NCI-H146 treated with DMSO at 0.1 percent for 48 hours (cell line): ENCODE results near the gene NEURL3.
"Not testable (repeated sequence)": the region's sequence is repeated elsewhere in the genome, so short reads cannot be mapped to it uniquely, and the experiment has no call there.

ENCODE experiments used
- DNase-seq: peaks from one replicate; lab custom pipeline; 2025; ENCODE audit not compliant: unreplicated experiment; lab: John Stamatoyannopoulos, UW

NEURL3 gene

GRCh38 chr2:96508521-96509113, 3.5 kb upstream of the NEURL3 start:
- DNase-seq, result no peak

- DNase-seq, result no peak
Observed at GRCh38 chr2:96507957-96508520, 2.9 kb upstream of the NEURL3 start.

DNA sequence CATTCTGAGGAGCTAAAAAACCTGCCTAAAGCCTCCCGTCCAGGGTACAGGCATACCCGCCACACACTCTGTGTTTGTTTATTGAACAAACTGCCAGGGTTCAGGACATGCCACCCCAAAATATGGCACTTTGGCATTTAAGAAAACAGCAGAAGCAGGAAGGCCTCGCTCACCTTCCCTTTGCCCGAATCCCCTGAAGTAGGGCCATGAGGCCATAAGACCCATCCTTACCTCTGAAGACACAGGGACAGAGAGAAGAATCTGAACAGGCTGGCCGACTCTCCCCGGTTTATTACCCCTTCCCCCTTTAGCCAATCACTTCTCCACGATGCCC, 1.7 kb upstream of the NEURL3 start:
- DNase-seq, result no peak

- DNase-seq, result no peak
Observed at GRCh38 chr2:96506016-96506906, 1.1 kb upstream of the NEURL3 start.

- DNase-seq, result no peak
Observed at GRCh38 chr2:96503637-96504243, 1.4 kb downstream of the NEURL3 start.

GRCh38 chr2:96502891-96503636, 2.1 kb downstream of the NEURL3 start:
- DNase-seq, result no peak

DNA sequence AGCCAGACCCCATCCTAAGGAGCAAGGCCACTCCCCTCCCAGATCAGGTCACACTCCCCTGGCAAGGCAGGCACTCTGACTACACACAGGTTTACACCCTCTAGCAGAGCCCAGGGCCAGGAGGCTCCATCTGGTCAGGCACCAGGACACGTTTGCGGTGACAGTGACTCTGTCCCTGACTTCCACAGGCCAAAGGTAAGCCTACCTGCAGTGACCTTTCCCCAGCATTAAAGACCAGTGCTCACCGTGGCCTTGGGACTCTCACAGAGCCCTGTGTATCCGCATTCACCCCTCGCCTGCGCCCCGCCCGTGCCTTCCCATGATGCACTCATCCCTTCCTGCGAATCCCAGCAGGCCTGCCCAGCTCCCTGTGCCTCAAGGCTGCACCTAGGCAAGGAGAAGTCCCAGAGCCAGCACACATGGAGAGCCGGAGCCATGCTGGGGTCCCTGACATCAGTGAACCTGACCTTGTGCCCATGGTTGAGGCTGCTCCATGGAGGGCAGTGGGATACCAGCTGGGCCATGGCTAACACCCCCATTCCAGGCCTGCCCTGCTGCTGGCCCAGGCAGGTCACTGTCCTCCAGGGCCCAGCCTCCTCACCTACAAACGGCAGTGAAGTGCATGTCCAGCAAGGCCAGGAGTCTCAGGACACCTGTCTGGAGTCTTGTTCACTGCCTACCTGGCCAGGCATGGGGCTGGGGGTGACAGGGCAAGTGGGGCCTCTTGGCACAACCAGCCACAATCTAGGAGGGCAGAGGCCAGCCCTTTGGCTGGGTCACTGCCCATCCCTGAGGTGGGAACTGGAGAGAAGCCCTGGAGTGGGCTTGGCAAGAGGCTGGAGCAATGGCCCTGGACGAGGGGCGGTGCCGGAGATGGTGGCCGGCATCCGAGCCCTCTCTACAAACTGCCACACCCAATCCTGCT, 3.0 kb downstream of the NEURL3 start:
- DNase-seq, result no peak

GRCh38 chr2:96501471-96501874, 3.7 kb downstream of the NEURL3 start:
- DNase-seq, result no peak

DNA sequence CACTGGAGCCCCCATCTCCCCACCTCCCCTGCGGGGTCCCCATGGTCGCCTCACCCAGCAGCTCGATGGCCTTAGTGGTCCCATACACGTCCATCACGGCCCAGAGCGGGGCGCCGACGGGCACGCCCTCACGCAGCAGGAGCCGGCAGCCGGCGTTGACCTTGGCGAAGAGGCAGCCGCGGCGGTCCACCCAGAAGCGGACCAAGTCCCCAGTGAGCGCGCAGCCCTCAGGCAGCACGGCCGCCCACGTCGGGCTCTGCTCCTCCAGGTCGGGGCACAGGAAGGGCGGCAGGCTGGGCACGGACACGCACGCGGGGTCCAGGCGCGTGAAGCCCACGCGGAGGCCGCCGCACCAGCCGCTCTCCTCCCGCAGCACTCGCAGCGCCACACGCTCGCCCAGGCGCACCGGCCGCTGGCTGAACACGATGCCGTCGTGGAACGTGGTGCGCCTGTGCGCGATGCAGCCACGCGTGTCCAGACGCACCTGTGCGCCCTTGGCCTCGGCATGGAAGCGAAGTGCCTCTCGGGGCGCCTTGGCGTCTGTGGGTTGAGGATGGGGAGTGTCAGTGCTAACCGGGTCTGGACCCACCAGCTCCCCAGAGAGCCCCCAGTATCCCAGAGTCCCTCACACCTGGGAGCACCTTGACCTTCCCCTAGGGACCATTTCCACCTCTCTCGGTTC, 4.6 kb downstream of the NEURL3 start:
- no peak for DNase-seq

- no peak for DNase-seq
Observed at GRCh38 chr2:96499061-96499960, 5.8 kb downstream of the NEURL3 start.

- DNase-seq, result not testable (repeated sequence)
Observed at GRCh38 chr2:96498611-96499010, 6.5 kb downstream of the NEURL3 start.

GRCh38 chr2:96498021-96498431, 7.1 kb downstream of the NEURL3 start:
- DNase-seq, result no peak

DNA sequence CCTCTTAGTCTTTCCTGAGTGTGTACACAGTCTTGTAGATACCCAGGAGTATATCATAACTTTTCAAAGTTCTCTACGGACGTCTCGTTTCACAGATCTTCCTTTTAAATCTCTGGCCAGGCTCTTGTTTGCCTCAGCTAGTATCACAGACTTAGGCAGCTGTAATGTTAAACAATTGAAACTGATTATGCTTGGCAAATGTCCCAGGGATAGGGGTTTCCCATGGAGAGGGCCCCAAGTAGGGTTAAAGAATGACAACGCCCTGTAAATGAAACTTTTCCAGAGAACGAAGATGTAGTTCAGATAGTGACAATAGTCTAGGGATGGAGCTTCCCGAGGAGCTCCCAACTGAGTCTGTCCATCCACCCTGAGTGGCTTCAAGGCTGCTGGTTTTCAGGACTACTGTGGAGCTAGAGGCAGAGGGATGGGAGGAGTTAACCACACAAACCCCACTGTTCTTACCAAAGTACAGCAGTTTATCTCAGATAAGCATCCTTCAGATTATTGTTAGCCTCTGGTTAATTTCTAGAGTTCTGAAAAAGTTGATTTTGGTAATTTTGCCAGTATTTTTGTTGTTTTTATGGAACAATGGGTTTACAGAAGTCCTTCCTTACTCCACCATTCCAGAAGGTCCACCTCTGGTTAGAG, 9.1 kb downstream of the NEURL3 start:
- DNase-seq, result no peak

- DNase-seq, result no peak
Observed at GRCh38 chr2:96494188-96494587, 11.0 kb downstream of the NEURL3 start.

DNA sequence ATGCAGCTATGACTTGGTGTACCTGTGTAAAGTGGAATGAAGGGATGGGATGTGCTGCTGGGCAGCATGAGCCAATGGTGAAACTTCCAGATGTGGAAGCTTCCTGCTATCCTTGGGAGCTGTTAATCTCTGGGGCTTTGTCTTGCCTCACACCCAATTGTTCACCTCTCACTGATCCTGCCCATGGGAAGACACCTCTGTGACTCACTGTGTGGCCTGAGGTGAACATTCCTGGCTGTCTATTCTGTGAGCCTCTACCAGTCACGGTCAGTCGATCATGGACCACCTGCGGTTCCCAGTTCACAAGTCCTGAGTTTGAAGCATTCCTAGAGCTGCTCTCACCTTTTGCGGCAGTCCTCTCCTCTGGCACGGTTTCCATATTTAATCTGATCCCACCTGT, 12.1 kb downstream of the NEURL3 start:
- DNase-seq, result no peak

DNA sequence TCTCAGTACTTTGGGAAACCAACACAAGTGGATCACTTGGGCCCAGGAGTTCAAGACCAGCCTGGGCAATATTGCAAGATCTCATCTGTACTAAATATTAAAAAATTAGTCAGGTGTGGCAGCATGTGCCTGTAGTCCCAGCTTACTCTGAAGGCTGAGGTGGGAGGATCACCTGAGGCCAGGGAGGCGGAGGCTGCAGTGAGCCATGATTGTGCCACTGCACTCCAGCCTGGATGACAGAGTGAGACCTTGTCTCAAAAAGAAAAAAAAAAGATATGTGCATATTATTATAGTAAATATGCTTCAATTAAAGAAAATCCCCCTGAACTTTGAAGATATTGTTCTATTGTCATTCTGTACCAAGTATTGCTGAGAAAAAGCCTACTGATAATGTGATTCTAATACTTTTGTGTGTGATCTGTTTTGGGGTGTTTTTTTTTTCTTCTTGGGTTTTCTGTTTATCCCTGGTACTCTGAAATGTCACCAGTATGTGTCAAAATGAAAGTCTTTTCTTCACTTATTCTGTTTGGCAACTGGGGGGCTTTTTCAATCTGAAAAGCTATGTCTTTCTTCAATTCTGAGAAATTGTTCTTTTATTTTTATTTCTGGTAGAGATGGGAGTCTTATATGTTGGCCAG, 13.2 kb downstream of the NEURL3 start:
- no peak for DNase-seq

- no peak for DNase-seq
Observed at GRCh38 chr2:96489663-96490062, 15.5 kb downstream of the NEURL3 start.

DNA sequence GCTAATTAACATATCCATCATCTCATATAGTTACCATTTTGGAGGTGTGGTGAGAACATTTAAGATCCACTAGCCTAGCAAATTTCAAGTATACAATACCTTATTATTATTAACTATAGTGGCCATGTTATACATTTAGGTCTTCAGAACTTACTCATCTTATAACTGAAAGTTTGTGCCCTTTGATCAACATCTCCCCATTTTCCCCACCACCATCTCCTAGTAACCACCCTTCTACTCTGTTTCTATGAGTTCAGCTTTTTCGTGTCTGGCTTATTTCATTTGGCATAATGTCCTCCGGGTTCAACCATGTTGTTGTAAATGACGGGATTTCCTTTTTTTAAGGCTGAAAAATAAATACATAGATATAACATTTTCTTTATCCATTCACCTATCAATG, 15.9 kb downstream of the NEURL3 start:
- no peak for DNase-seq
